ENCODE data around the gene ARHGEF16. TPM values are rescaled to one million over a fixed set of nuclear protein-coding genes. Genes with fewer than 3 reads are reported as not detected.

ARHGEF16 gene
- total RNA-seq, 2 experiments from 2014 or later, result 0.17 to 0.24 TPM

- no peak overlapping the region for H3K4me3 Mint-ChIP-seq
- peaks cover 2% of the 10 kb centered on the region for H3K4me1 Mint-ChIP-seq (ENCODE audit: low read depth)
- no peaks in the 10 kb centered on the region for H3K9me3 Mint-ChIP-seq
- POLR2A ChIA-PET, result no interaction called here
- no peak overlapping the region for H3K27ac Mint-ChIP-seq
- CTCF ChIA-PET, result no interaction called here
- intact Hi-C loops (cut with micrococcal nuclease), result loop anchor here (10.0 kb wide), 1 partner anchor 268 kb away; no protein-coding TSS in a partner anchor
- H3K27me3 Mint-ChIP-seq, result peaks cover 4% of the 10 kb centered on the region
- DNase-seq, result no peak
- H3K36me3 Mint-ChIP-seq, result no peaks in the 10 kb centered on the region
Measured at GRCh38 chr1:3456449-3456963, 2.0 kb downstream of the ARHGEF16 start.

DNA sequence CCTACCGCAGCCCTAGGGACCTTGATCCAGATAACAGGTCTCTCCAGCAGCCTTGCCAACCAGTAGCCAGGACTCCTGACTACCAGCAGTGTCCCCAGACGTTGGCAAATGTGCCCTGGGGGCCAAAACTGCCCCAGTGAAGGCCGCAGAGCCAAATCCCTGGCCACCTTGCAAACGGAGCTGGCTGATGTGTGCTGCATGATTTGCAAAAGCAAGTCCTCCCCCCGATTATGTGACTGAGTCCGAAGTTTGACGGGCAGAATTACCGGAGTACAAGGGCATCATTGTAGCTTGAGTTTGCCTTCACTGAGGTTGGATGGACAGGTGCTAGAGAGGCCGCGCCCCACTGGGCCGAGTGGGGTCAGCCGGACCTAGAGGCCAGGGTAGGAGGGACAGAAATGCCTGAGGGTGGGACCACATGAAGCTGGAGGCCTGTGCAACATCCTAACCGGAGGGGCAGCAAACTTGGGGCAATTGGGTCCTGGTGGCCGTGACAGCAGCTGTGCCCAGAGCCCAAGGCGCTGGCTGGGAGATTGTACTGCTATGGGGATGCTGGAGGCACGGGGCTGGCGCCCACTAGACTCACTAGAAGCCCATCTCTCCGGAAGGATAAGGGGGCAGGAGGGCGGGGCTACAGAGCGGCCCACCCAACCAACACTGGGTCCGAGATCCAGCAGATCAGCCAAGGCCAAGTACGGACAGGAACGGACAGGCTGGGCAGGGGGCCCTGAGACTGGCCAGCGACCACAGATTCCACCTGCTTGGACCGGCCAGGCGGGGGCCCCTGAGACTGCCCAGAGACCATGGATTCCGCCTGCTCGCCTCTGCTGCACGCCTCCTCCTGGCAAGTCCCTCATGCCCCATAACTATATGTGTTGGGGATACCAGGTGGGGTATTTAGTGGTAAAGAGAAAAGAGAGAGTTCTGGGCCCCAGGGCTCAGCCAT is 2.8 kb downstream of the ARHGEF16 start:
- Mint-ChIP-seq H3K27ac (no peak overlapping the region), H3K36me3 (no peaks in the 10 kb centered on the region), H3K9me3 (no peaks in the 10 kb centered on the region), H3K27me3 (peaks cover 2% of the 10 kb centered on the region), H3K4me3 (no peak overlapping the region), H3K4me1 (ENCODE audit: low read depth) (peaks cover 2% of the 10 kb centered on the region)
- DNase-seq, result no peak
- intact Hi-C loops (cut with micrococcal nuclease), result loop anchor here (10.0 kb wide), 1 partner anchor 268 kb away; no protein-coding TSS in a partner anchor
- CTCF ChIA-PET, result no interaction called here
- POLR2A ChIA-PET, result no interaction called here

DNA sequence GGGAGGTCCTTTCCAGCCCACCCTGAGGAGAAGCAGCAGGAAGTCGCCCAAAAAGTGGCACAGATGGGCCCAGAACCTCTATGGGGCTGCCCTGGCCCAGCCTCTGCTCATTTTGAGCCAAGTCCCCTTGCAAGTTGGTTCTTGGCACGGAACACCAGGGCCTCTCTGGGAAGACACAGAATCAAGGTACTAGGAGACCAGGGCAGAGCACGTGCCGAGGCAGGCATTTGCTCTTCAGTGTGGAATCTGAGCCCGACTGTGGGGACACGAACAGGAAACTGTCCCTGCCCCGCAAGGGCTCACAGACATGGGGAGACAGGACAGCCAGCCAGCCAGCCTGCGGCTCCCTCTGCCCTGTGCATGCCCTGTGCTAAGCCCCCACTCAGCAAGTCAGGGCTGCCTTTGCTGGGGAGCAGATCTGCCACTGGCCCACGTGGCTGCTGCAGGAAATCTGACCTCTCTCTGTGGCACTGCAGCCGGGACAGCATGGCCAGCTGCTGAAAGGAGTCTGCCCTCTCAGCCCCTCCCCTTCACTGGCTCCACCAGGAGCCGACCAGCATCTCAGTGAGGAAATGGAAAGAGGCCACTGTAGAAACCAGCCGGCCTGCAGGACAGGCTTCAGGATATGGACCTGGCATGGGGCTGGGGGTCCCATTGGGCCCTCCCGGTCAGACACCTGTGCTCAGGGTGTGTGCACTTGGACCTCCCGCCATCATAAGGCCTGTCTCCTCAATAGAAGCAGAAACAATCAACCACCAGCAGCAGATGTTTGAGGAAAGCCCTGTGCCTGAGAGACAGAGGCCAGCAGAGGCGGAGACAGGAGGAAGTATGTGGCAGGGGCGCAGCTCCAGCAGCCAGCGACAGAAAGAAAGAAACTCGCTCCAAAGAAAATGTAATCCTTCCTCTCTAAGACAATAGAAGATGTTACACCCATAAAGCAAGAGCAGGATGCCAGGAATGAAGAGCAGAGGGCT is 3.7 kb downstream of the ARHGEF16 start:
- Mint-ChIP-seq H3K27ac (no peak overlapping the region), H3K9me3 (no peaks in the 10 kb centered on the region), H3K36me3 (no peaks in the 10 kb centered on the region), H3K4me1 (ENCODE audit: low read depth) (peaks cover 1% of the 10 kb centered on the region), H3K4me3 (no peak overlapping the region), H3K27me3 (peaks cover 1% of the 10 kb centered on the region)
- no peak for DNase-seq
- intact Hi-C loops (cut with micrococcal nuclease), result loop anchor here (10.0 kb wide), 1 partner anchor 267 kb away; no protein-coding TSS in a partner anchor
- ChIA-PET POLR2A (no interaction called here), CTCF (no interaction called here)

DNA sequence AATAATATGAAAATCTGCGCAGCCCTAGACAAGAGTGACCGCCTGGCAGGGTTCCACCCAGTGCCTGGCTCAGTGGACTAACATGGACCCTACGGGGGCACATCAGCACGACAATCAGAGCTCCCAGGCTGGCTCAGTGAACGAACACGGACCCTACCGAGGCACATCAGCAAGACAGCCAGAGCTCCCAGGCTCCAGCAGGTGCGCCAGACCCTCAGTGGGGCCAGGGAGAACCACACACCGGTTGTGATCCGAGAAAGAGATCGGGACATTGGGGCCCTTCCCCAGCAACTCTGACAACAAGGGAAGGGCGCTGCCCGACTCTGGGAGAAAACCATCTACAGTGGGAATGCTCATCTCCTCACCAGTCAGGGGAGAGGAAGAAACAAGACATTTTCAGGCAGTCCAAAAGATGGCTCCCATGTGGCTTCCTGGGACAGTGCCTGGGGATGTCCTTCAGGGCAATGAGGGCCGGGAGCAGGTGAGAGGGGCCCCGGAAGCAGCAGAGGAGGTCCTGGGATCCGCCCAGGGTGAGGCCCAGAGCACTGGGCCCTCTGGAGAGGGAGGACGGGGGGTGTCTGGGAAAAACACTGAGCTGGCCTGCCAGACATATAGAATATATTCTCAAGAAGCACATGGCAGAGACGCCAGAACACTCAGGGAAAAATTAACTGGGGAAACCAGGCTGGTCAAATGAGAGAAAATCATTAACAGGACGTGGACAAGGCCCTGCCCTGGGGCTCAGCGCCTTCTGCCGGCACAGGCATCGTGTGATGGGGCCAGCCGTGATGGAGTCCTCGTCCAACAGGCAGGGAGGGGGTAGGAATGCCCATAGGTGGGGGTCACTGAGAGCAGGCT is 4.8 kb downstream of the ARHGEF16 start:
- POLR2A ChIA-PET, result no interaction called here
- no peak overlapping the region for H3K4me3 Mint-ChIP-seq
- CTCF ChIA-PET, result no interaction called here
- H3K9me3 Mint-ChIP-seq, result no peaks in the 10 kb centered on the region
- no peak overlapping the region for H3K27ac Mint-ChIP-seq
- no peaks in the 10 kb centered on the region for H3K36me3 Mint-ChIP-seq
- intact Hi-C loops (cut with micrococcal nuclease), result loop anchor here (10.0 kb wide), 1 partner anchor 266 kb away; no protein-coding TSS in a partner anchor
- no peak for DNase-seq
- H3K4me1 Mint-ChIP-seq (ENCODE audit: low read depth), result no peaks in the 10 kb centered on the region
- no peaks in the 10 kb centered on the region for H3K27me3 Mint-ChIP-seq

GRCh38 chr1:3459940-3460671 is 5.6 kb downstream of the ARHGEF16 start:
- intact Hi-C loops (cut with micrococcal nuclease), result loop anchor here (10.0 kb wide), 1 partner anchor 265 kb away; no protein-coding TSS in a partner anchor
- no peak for DNase-seq
- ChIA-PET POLR2A (no interaction called here), CTCF (no interaction called here)
- Mint-ChIP-seq H3K36me3 (no peaks in the 10 kb centered on the region), H3K27me3 (no peaks in the 10 kb centered on the region), H3K4me1 (ENCODE audit: low read depth) (no peaks in the 10 kb centered on the region), H3K4me3 (no peak overlapping the region), H3K9me3 (no peaks in the 10 kb centered on the region), H3K27ac (no peak overlapping the region)

- intact Hi-C loops (cut with micrococcal nuclease), result no loop called here
- ChIA-PET POLR2A (no interaction called here), CTCF (interaction anchor here (1.0 to 1.1 kb wide), 2 partner anchors 8 to 30 kb away, joined by 3 to 5 read pairs; no protein-coding TSS in a partner anchor)
- DNase-seq, result no peak
- Mint-ChIP-seq H3K27ac (no peak overlapping the region), H3K36me3 (no peaks in the 10 kb centered on the region), H3K27me3 (no peaks in the 10 kb centered on the region), H3K4me1 (ENCODE audit: low read depth) (no peaks in the 10 kb centered on the region), H3K9me3 (no peaks in the 10 kb centered on the region), H3K4me3 (no peak overlapping the region)
Measured at GRCh38 chr1:3460672-3461131, 6.2 kb downstream of the ARHGEF16 start.

GRCh38 chr1:3461238-3461933 is 6.9 kb downstream of the ARHGEF16 start:
- Mint-ChIP-seq H3K4me1 (ENCODE audit: low read depth) (no peaks in the 10 kb centered on the region), H3K4me3 (no peak overlapping the region), H3K36me3 (no peaks in the 10 kb centered on the region), H3K27me3 (no peaks in the 10 kb centered on the region), H3K9me3 (no peaks in the 10 kb centered on the region), H3K27ac (no peak overlapping the region)
- intact Hi-C loops (cut with micrococcal nuclease), result no loop called here
- DNase-seq, result no peak
- ChIA-PET CTCF (interaction anchor here (1.0 to 1.1 kb wide), 2 partner anchors 9 to 29 kb away, joined by 3 to 5 read pairs; no protein-coding TSS in a partner anchor), POLR2A (no interaction called here)

DNA sequence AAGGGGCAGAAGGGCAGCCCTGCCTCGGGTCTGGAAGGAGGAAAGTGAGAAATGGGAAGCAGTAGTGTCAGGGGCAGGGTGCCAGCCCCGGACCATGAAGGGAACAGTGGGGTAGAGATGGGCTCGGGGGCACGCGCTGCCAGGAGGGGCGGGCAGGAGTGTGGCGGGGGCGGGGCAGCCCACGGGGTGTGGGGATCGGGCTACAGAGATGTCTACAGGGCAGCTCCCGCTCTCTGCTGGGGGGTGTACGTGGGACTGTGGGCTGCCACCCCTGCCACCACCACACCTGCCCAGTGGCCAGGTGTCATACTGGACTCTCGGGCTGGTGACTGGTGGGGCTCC is 7.4 kb downstream of the ARHGEF16 start:
- Mint-ChIP-seq H3K9me3 (no peaks in the 10 kb centered on the region), H3K4me1 (ENCODE audit: low read depth) (no peaks in the 10 kb centered on the region), H3K36me3 (no peaks in the 10 kb centered on the region), H3K27ac (no peak overlapping the region), H3K4me3 (no peak overlapping the region), H3K27me3 (no peaks in the 10 kb centered on the region)
- intact Hi-C loops (cut with micrococcal nuclease), result no loop called here
- POLR2A ChIA-PET, result no interaction called here
- no peak for DNase-seq
- CTCF ChIA-PET, result interaction anchor here (1.0 to 1.2 kb wide), 2 partner anchors 9 to 29 kb away, joined by 3 to 9 read pairs; no protein-coding TSS in a partner anchor

DNA sequence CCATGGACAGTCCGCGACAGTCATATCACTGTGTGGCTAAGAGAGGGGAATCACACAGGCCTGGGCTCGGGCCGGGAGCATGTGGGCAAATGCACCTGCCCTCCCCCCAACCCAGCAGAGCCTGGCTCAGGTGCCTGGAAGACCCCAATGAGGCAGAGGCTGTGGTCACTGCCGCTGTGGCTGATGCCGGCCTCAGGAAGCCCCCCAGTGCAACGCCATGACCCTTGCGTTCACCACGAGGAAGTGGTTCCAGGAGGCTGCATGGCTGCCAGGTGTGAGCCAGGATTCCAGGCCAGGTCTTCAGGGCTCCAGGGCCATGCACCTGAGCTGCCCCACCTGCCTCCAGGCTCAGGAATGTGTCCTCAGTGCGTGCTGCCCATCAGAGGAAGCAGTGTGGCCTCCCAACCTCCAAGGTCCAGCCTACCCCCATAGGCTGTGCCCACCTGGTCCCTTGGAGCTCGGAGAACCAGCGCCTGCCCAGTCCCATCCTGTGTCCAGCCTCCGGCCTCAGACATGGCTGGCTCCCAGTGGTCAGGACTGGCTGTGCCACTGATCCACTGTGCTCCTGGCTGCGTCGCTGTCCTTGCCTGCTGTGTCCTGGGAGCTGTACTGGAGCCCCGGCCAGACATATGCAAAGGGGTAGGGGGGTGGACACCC is 8.0 kb downstream of the ARHGEF16 start:
- H3K9me3 Mint-ChIP-seq, result no peaks in the 10 kb centered on the region
- H3K4me3 Mint-ChIP-seq, result no peak overlapping the region
- no peaks in the 10 kb centered on the region for H3K27me3 Mint-ChIP-seq
- intact Hi-C loops (cut with micrococcal nuclease), result no loop called here
- POLR2A ChIA-PET, result no interaction called here
- no peaks in the 10 kb centered on the region for H3K36me3 Mint-ChIP-seq
- no peak for DNase-seq
- no peak overlapping the region for H3K27ac Mint-ChIP-seq
- H3K4me1 Mint-ChIP-seq (ENCODE audit: low read depth), result no peaks in the 10 kb centered on the region
- CTCF ChIA-PET, result interaction anchor here (1.2 kb wide), 1 partner anchor 9 kb away, joined by 9 read pairs; no protein-coding TSS in a partner anchor

GRCh38 chr1:3463013-3463385 is 8.5 kb downstream of the ARHGEF16 start:
- CTCF ChIA-PET, result interaction anchor here (1.2 kb wide), 1 partner anchor 10 kb away, joined by 9 read pairs; no protein-coding TSS in a partner anchor
- H3K9me3 Mint-ChIP-seq, result no peaks in the 10 kb centered on the region
- no peak for DNase-seq
- no peaks in the 10 kb centered on the region for H3K27me3 Mint-ChIP-seq
- H3K4me1 Mint-ChIP-seq (ENCODE audit: low read depth), result no peaks in the 10 kb centered on the region
- no peak overlapping the region for H3K4me3 Mint-ChIP-seq
- intact Hi-C loops (cut with micrococcal nuclease), result no loop called here
- H3K27ac Mint-ChIP-seq, result no peak overlapping the region
- POLR2A ChIA-PET, result no interaction called here
- H3K36me3 Mint-ChIP-seq, result no peaks in the 10 kb centered on the region
